Right renal pelvis (tissue), 4 donors: ENCODE measurements around the gene ZNF462. TPM values are rescaled to one million over a fixed set of nuclear protein-coding genes. Genes with fewer than 3 reads are reported as not detected.
A peak's percentile ranks its signal among the peaks of the same experiment; 100 is the strongest.
"Not testable (repeated sequence)": the region's sequence is repeated elsewhere in the genome, so short reads cannot be mapped to it uniquely, and the experiment has no call there.

Source experiments
- DNase-seq, 4 donors: peaks; one replicate each; pipeline ENCODE4 v3.0.0-alpha.2; 2013; ENCODE audit warnings: low read depth in 4 of 4, low spot score in 3 of 4, missing footprints in 1 of 4
- polyA plus RNA-seq, 4 donors: library from polyadenylated mRNA; unstranded; fragments of 120-200 nt; gene quantifications; one replicate each; pipeline ENCODE4 v1.2.1, GENCODE V29; 2013; ENCODE audit not compliant: insufficient read length in 4 of 4

The ZNF462 gene, protein sequence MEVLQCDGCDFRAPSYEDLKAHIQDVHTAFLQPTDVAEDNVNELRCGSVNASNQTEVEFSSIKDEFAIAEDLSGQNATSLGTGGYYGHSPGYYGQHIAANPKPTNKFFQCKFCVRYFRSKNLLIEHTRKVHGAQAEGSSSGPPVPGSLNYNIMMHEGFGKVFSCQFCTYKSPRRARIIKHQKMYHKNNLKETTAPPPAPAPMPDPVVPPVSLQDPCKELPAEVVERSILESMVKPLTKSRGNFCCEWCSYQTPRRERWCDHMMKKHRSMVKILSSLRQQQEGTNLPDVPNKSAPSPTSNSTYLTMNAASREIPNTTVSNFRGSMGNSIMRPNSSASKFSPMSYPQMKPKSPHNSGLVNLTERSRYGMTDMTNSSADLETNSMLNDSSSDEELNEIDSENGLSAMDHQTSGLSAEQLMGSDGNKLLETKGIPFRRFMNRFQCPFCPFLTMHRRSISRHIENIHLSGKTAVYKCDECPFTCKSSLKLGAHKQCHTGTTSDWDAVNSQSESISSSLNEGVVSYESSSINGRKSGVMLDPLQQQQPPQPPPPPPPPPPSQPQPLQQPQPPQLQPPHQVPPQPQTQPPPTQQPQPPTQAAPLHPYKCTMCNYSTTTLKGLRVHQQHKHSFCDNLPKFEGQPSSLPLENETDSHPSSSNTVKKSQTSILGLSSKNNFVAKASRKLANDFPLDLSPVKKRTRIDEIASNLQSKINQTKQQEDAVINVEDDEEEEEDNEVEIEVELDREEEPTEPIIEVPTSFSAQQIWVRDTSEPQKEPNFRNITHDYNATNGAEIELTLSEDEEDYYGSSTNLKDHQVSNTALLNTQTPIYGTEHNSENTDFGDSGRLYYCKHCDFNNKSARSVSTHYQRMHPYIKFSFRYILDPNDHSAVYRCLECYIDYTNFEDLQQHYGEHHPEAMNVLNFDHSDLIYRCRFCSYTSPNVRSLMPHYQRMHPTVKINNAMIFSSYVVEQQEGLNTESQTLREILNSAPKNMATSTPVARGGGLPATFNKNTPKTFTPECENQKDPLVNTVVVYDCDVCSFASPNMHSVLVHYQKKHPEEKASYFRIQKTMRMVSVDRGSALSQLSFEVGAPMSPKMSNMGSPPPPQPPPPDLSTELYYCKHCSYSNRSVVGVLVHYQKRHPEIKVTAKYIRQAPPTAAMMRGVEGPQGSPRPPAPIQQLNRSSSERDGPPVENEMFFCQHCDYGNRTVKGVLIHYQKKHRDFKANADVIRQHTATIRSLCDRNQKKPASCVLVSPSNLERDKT (N-terminal part only)
- 10 to 100 TPM; 20.0 to 25.1 (median 21.1) TPM for polyA plus RNA-seq

DNA sequence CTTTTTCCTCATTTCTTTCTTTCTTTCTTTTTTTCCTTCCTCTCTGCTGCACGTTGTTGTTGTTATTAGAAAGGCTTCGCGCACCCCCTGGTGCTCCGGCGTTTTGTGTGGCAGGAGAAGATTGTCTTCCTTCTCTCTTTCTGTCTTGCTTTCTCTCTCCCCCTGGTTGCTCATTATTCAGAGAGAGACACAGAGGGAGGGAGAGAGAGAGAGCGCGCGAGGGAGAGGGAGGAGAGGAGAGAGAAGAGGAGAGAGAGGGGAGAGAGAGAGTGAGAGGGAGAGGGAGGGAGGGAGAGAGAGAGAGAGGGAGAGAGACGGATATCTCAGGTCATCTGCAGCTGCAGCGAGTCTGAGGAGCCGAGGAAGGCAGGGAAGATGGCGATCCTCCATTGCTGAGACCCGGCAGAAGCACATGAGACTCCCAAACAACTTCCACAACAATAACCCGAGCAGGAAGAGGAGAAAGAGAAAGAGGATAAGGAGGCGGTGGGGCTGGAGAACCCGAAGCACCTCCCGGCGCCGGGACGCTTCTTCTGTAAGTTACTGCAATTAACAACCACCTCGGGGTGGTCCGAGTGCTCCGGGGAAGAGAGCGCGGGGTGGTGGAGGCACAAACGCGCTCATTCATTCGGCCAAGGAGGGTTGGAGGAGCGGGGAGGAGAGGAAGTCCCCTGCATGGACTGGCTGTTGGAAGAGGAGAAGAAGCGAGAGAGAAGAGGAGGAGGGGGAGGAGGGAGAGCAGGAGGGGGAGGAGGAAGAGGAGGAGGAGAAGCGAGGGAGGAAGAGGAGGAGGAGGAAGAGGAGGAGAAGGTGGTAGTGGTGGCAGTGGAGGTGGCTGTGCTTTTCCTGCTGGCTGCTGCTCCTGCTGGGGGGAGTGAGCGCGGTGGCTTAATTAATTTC, at the start of gene ZNF462:
Gene ZNF462 (plus strand): TSS at position 346 of the 900 bp plus-strand sequence. CDS start 60,218 bp downstream, outside the sequence.
- peak in 3 of 4 donors; percentile 55 to 75 (median 67) for DNase-seq

DNA sequence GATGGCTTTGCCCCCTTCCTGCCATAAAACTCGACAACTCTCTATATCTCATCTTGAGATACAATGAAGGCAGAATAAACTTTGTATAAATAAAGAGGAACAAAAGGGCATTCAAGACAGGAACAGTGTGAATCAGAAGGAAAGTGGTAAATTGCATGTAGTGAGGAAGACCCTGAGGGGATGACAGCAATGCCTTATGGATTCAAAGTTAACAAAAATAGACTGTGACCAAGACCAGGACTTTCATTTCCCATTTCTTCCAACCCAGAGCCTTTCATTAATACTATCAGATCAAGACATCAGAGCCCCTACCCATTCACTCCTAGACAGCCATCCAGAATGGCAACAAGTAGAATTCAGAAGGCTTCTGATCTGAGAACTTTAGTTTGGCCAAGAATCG, 46.4 kb upstream of the ZNF462 start:
- DNase-seq, result no peak

DNA sequence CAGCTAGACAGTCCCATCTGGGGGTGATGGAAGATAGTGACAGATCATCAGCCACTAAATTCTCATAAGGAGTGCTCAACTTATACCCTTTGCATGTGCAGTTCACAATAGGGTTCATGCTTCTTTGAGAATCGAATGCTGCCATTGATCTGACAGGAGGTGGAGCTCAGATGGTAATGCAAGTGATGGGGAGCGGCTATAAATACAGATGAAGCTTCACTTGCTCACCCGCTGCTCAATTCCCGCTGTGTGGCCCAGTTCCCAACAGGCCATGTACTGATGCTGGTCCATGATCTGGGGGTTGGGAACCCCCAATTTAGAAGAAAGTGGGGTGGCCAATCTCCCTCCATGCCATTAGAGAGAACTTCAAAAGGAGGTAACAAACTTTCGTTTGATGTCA, 44.9 kb upstream of the ZNF462 start:
- DNase-seq, result no peak

DNA sequence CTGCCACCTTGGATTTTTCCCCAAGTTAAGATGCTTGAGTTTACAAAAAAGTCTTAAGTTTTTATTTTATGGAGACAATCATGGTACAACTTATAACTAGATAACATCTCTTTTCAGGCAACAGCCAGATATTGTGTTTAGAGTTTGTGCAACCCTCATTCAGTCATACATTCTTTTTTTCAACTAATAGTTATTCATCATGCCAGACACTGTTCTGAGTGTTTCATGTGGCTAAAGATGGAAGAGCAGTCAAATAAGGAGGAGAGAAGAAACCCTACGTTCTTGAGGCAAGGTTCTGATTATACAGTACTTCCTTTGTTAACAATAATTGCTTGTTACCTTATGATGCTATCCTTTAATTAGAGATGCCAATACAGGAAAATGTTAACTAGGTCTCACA, 42.1 kb upstream of the ZNF462 start:
- DNase-seq, result no peak

GRCh38 chr9:106828070-106828469, 34.9 kb upstream of the ZNF462 start:
- DNase-seq, result no peak

- DNase-seq, result no peak
Measured at GRCh38 chr9:106828965-106829364, 34.0 kb upstream of the ZNF462 start.

- DNase-seq, result no peak
Measured at GRCh38 chr9:106829666-106830408, 33.1 kb upstream of the ZNF462 start.

DNA sequence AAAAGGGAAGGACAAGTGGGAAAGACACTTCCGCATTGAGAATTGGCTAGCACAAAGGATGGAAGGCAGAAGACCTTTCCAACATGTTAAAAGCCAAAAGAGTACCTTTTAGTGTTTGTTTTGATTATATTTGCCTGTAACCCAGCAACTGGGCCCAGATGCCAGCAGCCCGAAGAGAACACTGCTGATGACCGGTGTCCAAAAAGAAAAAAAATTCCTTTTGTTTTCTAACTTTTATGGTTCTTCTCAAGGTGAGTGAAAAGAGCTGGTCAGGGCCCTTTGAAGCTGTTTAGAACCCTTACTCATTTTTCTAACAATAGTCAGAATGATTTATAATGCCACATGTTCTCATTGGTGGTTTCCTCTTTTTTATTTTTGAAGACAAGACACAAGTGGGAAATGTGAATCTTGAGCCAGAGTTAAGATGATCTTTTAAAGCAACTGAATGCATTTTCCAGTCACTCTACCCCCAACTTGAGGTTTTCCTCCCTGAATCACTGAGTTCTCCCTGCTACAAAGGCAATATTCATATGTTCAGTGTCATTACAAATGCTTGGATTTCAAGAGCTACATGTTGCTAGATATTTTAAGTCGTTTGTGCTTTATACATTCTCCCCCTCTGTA, 32.3 kb upstream of the ZNF462 start:
- no peak for DNase-seq

DNA sequence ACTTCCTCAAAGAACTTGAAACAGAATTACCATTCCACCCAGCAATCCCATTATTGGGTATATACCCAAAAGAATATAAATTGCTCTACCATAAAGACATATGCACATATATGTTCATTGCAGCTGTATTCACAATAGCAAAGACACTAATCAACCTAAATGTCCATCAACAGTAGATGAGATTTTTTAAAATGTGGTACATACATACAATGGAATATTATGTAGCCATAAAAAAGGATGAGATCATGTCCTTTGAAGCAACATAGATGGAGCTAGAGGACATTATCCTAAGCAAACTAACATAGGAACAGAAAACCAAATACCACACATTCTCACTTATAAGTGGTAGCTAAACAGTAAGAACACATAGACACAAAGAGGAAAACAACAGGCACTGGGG, 28.1 kb upstream of the ZNF462 start:
- no peak for DNase-seq

DNA sequence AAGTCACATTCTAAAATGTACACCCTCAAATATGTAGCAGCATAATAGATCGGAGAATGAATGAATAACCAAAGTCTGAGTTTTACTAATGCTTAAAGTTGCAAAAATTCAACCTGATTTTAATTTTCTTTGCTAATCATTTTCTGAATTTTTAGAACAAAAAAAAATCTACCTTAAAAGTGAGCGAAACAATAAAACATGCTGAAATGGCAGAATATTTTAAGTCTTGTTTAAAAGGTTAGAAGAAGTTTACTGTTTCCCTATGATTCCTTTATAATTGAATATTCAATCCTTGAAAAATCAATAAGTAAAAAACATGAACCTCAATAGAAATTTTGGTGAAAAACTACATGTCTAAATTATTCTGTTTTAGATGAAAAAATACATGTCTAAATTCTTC, 27.1 kb upstream of the ZNF462 start:
- no peak for DNase-seq

GRCh38 chr9:106843371-106843770, 19.6 kb upstream of the ZNF462 start:
- DNase-seq, result no peak

DNA sequence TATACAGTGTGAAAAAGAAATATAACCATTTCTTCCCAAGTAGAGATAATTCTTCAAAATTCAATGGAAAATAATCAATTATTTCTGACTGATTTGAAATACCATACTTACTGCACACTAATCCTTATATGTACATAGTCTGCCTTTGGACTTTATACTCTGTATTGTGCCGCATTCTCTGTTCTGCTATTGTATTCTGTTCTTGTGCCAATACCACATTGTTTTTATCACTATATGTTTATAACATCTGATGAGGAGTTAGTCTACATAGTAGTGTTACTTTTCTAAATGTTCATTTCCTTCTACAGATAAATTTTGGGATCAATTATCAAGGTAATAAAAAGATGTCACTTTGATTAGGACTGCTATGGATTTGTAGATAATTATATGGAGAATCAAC, 16.7 kb upstream of the ZNF462 start:
- no peak for DNase-seq

DNA sequence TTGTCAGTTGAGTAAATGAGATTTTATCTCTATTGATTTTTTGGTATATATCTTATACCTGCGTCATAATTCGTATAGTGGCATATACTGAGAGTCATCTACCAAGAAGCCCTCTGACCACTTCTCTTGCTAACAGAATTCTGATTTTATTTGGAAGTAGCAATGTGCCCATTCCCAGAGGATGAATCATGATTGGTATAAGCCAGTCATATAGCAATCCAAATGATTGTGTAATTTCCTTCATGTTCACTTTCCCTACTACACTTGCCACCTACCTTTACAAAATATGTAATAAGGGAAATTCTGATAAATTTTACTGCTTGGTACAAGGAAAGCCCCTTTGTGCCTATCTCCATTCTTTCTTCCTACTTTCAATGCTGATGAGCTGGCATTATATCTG, 16.1 kb upstream of the ZNF462 start:
- no peak for DNase-seq

DNA sequence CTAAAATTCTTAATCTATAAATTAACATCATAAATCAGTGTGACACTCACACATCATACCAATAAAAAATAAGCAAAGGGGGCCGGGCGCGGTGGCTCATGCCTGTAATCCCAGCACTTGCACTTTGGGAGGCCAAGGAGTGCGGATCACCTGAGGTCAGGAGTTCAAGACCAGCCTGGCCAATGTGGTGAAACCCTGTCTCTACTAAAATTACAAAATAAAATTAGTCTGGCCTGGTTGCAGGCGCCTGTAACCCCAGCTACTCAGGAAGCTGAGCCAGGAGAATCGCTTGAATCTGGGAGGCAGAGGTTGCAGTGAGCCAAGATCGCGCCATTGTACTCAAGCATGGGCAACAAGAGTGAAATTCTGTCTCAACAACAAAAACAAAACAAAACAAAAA, 11.3 kb upstream of the ZNF462 start:
- DNase-seq, result not testable (repeated sequence)

GRCh38 chr9:106857811-106858470, 5.0 kb upstream of the ZNF462 start:
- DNase-seq, result no peak

GRCh38 chr9:106859957-106860720, 2.8 kb upstream of the ZNF462 start:
- DNase-seq, result peak in 3 of 4 donors; percentile 47 to 63 (median 54)
